DOHH2 (cell line): ENCODE data around the gene AUTS2.

Experiments used
- CTCF ChIP-seq: fragments of 200-600 bp; sonication (generic); IDR thresholded peaks from one replicate; pipeline ENCODE4 v1.5.1; 2014; ENCODE audit warnings: antibody characterized with exemption, mild to moderate bottlenecking, low read depth, low read length; ENCODE audit not compliant: poor library complexity, severe bottlenecking
- EZH2phosphoT487 ChIP-seq: fragments of 200-600 bp; sonication (generic); IDR thresholded peaks from 2 replicates; pipeline ENCODE4 v1.6.1; 2017; ENCODE audit warnings: borderline replicate concordance, mild to moderate bottlenecking, antibody characterized with exemption, low read length, moderate library complexity, mixed read lengths

- TF ChIP-seq CTCF = no peak
- TF ChIP-seq EZH2phosphoT487 = no peak
These were observed 166.4 kb downstream of the AUTS2 start for GRCh38 chr7:69764681-69765080.
